SU-DHL-6 (cell line): ENCODE measurements around the gene TP63.

Experiments used
- H2AFZ ChIP-seq: fragments of 200-600 bp; sonication (generic); 2 replicates; pipeline ENCODE4 v1.6.1; 2014; ENCODE audit warnings: low read depth, mild to moderate bottlenecking, moderate library complexity, mixed read lengths, antibody characterized with exemption, low read length; ENCODE audit not compliant: severe bottlenecking
- H3F3A ChIP-seq: fragments of 200-600 bp; shearing (Covaris generic); 2 replicates; pipeline ENCODE4 v1.6.0; 2016; ENCODE audit warnings: antibody characterized with exemption, mild to moderate bottlenecking; ENCODE audit not compliant: insufficient read depth
- H3K27ac ChIP-seq: fragments of 200-600 bp; sonication (generic); 2 replicates; pipeline ENCODE4 v1.5.1; 2016; ENCODE audit warnings: low read depth, mild to moderate bottlenecking, low read length, moderate library complexity, mixed read lengths
- H3K27me3 ChIP-seq: fragments of 200-600 bp; sonication (generic), shearing (Covaris generic); 2 replicates; pipeline ENCODE4 v1.6.0; 2014; ENCODE audit warnings: mild to moderate bottlenecking, low read length
- H3K36me3 ChIP-seq: fragments of 200-600 bp; sonication (generic); 2 replicates; pipeline ENCODE4 v1.6.1; 2014; ENCODE audit warnings: mild to moderate bottlenecking, low read length, mixed read lengths
- H3K4me2 ChIP-seq: fragments of 300-600, 200-600 bp; shearing (Covaris generic), sonication (generic); 2 replicates; pipeline ENCODE4 v1.6.0; 2014; ENCODE audit warnings: low read length, low read depth, mild to moderate bottlenecking; ENCODE audit not compliant: poor library complexity, severe bottlenecking
- H3K4me3 ChIP-seq: fragments of 200-600 bp; sonication (generic); 2 replicates; pipeline ENCODE4 v1.5.1; 2014; ENCODE audit warnings: antibody characterized with exemption, low read length, mild to moderate bottlenecking, mixed read lengths; ENCODE audit not compliant: insufficient read depth, poor library complexity, severe bottlenecking
- H3K79me2 ChIP-seq: fragments of 200-600 bp; sonication (generic); 2 replicates; pipeline ENCODE4 v1.6.1; 2014; ENCODE audit warnings: mild to moderate bottlenecking, low read length, moderate library complexity; ENCODE audit not compliant: insufficient read depth
- H3K9ac ChIP-seq: fragments of 200-600 bp; sonication (generic); 2 replicates; pipeline ENCODE4 v1.7.0; 2014; ENCODE audit warnings: mild to moderate bottlenecking, low read length
- H3K9me2 ChIP-seq: fragments of 200-600 bp; sonication (generic); replicated peaks from 2 replicates; pipeline ENCODE4 v1.6.1; 2014; ENCODE audit warnings: low read length; ENCODE audit not compliant: insufficient read depth
- H3K9me3 ChIP-seq: fragments of 200-600 bp; sonication (generic); 2 replicates; pipeline ENCODE4 v1.6.1; 2014; ENCODE audit warnings: low read length, mixed read lengths; ENCODE audit not compliant: insufficient read depth
- H4K20me1 ChIP-seq: fragments of 200-600 bp; sonication (generic); 2 replicates; pipeline ENCODE4 v1.6.1; 2014; ENCODE audit warnings: low read depth, mild to moderate bottlenecking, antibody characterized with exemption, low read length, moderate library complexity, mixed read lengths
- EZH2phosphoT487 ChIP-seq: fragments of 200-600 bp; sonication (generic), shearing (Covaris generic); conservative IDR thresholded peaks from 2 replicates; pipeline ENCODE4 v1.6.1; 2018; ENCODE audit warnings: mild to moderate bottlenecking, antibody characterized with exemption, low read length, moderate library complexity, mixed read lengths
- TF ChIP-seq, protein P1 (sequence below): fragments of 200-600 bp; sonication (generic); IDR thresholded peaks from one replicate; pipeline ENCODE4 v1.5.1; 2017; ENCODE audit warnings: antibody characterized with exemption, mild to moderate bottlenecking, low read length, moderate library complexity; ENCODE audit not compliant: insufficient read depth, poor library complexity, severe bottlenecking

TP63 gene

DNA sequence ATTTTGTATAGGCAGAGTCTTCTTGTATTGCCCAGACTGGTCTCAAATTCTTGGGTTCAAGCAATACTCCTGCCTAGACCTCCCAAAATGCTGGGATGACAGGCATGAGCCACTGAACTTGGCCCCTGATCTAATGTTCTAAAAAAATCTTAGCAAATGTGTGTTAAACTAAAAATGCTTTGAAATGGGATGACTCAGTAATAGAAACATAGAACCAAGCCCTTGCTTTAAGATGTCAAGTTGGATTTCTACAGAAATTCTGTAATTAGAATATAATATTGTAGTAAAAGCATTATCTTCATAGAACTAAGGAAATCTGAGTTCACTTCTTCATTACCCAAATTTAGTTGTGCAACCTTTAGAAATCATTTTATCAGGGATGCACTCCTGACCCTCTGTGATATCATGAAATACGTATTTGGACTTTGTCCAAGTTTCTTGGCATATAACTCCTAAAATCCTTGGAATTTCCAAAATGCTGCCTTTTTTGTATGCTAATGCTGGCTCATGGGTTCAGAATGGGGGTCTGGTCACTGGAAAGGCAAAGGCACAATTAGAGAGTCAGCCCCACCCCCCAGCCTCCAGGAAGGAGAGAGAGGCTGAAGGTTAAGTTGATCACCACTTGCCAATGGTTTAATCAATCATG lies 217.3 kb downstream of the TP63 start:
- Histone ChIP-seq H3K9ac (no peak overlapping the region), H3K27ac (no peak overlapping the region), H3K36me3 (no peaks in the 10 kb centered on the region), H3F3A (no peaks in the 10 kb centered on the region), H3K4me3 (no peak overlapping the region), H3K79me2 (no peaks in the 10 kb centered on the region), H3K27me3 (no peaks in the 10 kb centered on the region), H2AFZ (no peak overlapping the region), H3K4me2 (no peak overlapping the region), H3K9me2 (no peaks in the 10 kb centered on the region), H4K20me1 (no peaks in the 10 kb centered on the region), H3K9me3 (no peaks in the 10 kb centered on the region)
- no peak for TF ChIP-seq EZH2phosphoT487
- TF ChIP-seq, protein P1, sequence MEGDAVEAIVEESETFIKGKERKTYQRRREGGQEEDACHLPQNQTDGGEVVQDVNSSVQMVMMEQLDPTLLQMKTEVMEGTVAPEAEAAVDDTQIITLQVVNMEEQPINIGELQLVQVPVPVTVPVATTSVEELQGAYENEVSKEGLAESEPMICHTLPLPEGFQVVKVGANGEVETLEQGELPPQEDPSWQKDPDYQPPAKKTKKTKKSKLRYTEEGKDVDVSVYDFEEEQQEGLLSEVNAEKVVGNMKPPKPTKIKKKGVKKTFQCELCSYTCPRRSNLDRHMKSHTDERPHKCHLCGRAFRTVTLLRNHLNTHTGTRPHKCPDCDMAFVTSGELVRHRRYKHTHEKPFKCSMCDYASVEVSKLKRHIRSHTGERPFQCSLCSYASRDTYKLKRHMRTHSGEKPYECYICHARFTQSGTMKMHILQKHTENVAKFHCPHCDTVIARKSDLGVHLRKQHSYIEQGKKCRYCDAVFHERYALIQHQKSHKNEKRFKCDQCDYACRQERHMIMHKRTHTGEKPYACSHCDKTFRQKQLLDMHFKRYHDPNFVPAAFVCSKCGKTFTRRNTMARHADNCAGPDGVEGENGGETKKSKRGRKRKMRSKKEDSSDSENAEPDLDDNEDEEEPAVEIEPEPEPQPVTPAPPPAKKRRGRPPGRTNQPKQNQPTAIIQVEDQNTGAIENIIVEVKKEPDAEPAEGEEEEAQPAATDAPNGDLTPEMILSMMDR = no peak

DNA sequence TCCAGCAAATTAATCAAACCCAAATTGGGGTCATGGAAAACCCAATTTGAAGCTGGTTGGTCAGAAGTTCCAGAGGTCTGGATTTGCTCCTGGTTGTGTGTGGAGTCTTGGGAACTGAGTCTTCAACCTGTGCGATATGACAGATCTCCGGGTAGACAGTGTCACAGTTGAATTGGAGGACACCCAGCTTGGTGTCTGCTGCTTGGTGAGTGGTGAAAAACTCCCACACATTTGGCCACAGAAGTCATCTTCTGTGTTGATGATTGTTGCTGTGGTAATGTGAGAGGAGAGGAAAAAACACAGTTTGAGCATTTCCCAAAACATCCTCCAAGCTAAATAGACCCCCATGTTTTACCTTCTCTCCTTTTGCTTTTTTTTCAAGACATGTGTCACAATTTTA lies 218.1 kb downstream of the TP63 start:
- Histone ChIP-seq H3K27me3 (no peaks in the 10 kb centered on the region), H3K4me3 (no peak overlapping the region), H3K9me3 (no peaks in the 10 kb centered on the region), H3K9ac (no peak overlapping the region), H3K79me2 (no peaks in the 10 kb centered on the region), H4K20me1 (no peaks in the 10 kb centered on the region), H2AFZ (no peak overlapping the region), H3K36me3 (no peaks in the 10 kb centered on the region), H3K9me2 (no peaks in the 10 kb centered on the region), H3F3A (no peaks in the 10 kb centered on the region), H3K27ac (no peak overlapping the region), H3K4me2 (no peak overlapping the region)
- TF ChIP-seq, protein P1 = no peak
- TF ChIP-seq EZH2phosphoT487 = no peak

DNA sequence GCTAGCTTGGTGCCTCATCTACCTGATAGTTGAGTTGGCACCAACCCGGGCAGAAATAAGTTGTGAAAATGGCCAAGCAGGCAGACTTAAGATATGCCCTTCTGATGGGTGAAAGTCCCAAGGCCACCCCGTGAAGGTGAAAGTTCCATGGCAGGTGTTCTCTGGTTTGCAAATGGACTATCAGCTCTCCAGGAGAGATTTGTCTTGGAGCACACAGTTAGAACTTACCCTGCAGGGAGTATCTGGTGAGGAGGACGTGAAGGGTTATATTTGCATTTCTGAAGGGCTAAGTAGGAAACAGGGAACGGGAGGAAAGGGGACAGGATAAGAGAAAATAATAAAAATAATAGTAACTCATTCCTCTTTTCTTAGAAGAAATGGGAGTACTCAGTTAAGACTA lies 220.5 kb downstream of the TP63 start:
- Histone ChIP-seq H3F3A (no peaks in the 10 kb centered on the region), H4K20me1 (no peaks in the 10 kb centered on the region), H3K79me2 (no peaks in the 10 kb centered on the region), H3K27me3 (no peaks in the 10 kb centered on the region), H2AFZ (no peak overlapping the region), H3K9me3 (no peaks in the 10 kb centered on the region), H3K4me2 (no peak overlapping the region), H3K9ac (no peak overlapping the region), H3K9me2 (no peaks in the 10 kb centered on the region), H3K36me3 (no peaks in the 10 kb centered on the region), H3K4me3 (no peak overlapping the region), H3K27ac (no peak overlapping the region)
- TF ChIP-seq EZH2phosphoT487 = no peak
- TF ChIP-seq, protein P1 = no peak
